ENCODE measurements around the gene HLF.

- TF ChIP-seq CTCF (IDR thresholded peaks at IDR 0.05) (no peak), EZH2 (IDR thresholded peaks at IDR 0.05; ENCODE audit: borderline replicate concordance, insufficient read depth, low read depth, low read length, poor library complexity, severe bottlenecking) (no peak)
These were observed 34.0 kb upstream of the HLF start for GRCh38 chr17:55230716-55231115.
